Uterus (tissue), 4 donors: ENCODE results near the gene FBXW9. TPM values are rescaled to one million over a fixed set of nuclear protein-coding genes. Genes with fewer than 3 reads are reported as not detected.

ENCODE experiments used
- DNase-seq, 2 donors: peaks; one replicate each; pipeline ENCODE4 v3.0.0-alpha.2; 2019 to 2020
- H3K27ac ChIP-seq, 2 donors: fragments of 200-600 bp; sonication (generic); 1 replicate in 1 of 2; 2 replicates in 1 of 2; pipeline ENCODE4 v1.5.1; 2016 to 2018
- H3K27me3 ChIP-seq, 2 donors: fragments of 200-600 bp; sonication (generic); one replicate each; pipeline ENCODE4 v1.5.1; 2018 to 2019; ENCODE audit warnings: control low read depth in 1 of 2
- H3K36me3 ChIP-seq, 2 donors: fragments of 200-600 bp; sonication (generic); one replicate each; pipeline ENCODE4 v1.5.1; 2019; ENCODE audit warnings: control low read depth in 1 of 2
- H3K4me1 ChIP-seq, 2 donors: fragments of 200-600 bp; sonication (generic); one replicate each; pipeline ENCODE4 v1.5.1; 2018 to 2019; ENCODE audit warnings: control low read depth in 1 of 2
- H3K4me3 ChIP-seq, 2 donors: fragments of 200-600 bp; sonication (generic); 1 replicate in 1 of 2; 2 replicates in 1 of 2; pipeline ENCODE4 v1.5.1; 2018 to 2019; ENCODE audit warnings: mild to moderate bottlenecking in 1 of 2
- H3K9me3 ChIP-seq, 2 donors: fragments of 200-600 bp; sonication (generic); one replicate each; pipeline ENCODE4 v1.5.1; 2019; ENCODE audit warnings: control low read depth in 1 of 2
- CTCF ChIP-seq, 4 experiments: fragments of 200-600 bp in 2 of 4; fragments of 450-650 bp in 2 of 4; sonication (generic) in 2 of 4; IDR thresholded peaks; one replicate each; pipeline ENCODE4 v1.5.1; 2016 to 2019; ENCODE audit warnings: antibody characterized with exemption in 4 of 4, mild to moderate bottlenecking in 2 of 4, moderate library complexity in 1 of 4
- POLR2A ChIP-seq, 2 donors: fragments of 450-650 bp; IDR thresholded peaks; one replicate each; pipeline ENCODE4 v1.6.1; 2016; ENCODE audit warnings: antibody characterized with exemption in 2 of 2, mild to moderate bottlenecking in 1 of 2, moderate library complexity in 1 of 2
- intact Hi-C: fragments of 100-400 bp; cut with DNase I; formaldehyde crosslinking; loops from one replicate; pipeline ENCODE4 v1.15.1; 2023; ENCODE audit warnings: low total_unique reads
- total RNA-seq, 4 donors: library from RNA; depleted of rRNA in 3 of 4; stranded (reverse); fragments of >200 nt in 3 of 4; gene quantifications; one replicate each; pipeline versions ENCODE4 v1.1.0 to v1.2.4, GENCODE V29; 2014 to 2023
- donor health status: DM: yes; HTN: yes; CAD: no.

FBXW9 gene
- total RNA-seq, 4 donors from 2014 or later = 3.8 to 9.5 TPM; not detected in 2

- H3K27ac ChIP-seq = peak within 1 kb of the TSS; percentile 98
- intact Hi-C loops = no loop called here
- DNase-seq = peak; percentile 46 to 55
These were observed 27.4 kb upstream of the FBXW9 start, which contains the start of gene TNPO2 for GRCh38 chr19:12723641-12724426. Gene TNPO2 (minus strand): TSS chr19:12723932. CDS start chr19:12720977, 2,955 bp downstream.

GRCh38 chr19:12723381-12723640, 26.9 kb upstream of the FBXW9 start:
- peak overlapping the region; percentile 71 to 86 for H3K4me3 ChIP-seq
- no peak for TF ChIP-seq POLR2A (IDR thresholded peaks at IDR 0.05)
- TF ChIP-seq CTCF (IDR thresholded peaks at IDR 0.05) = no peak
- DNase-seq = no peak
- no peaks in the 10 kb centered on the region for H3K9me3 ChIP-seq
- H3K4me1 ChIP-seq = peaks cover 4 to 5% of the 10 kb centered on the region in 2 donors
- no peaks in the 10 kb centered on the region for H3K27me3 ChIP-seq
- peak overlapping the region; percentile 98 for H3K27ac ChIP-seq
- intact Hi-C loops = no loop called here
- no peaks in the 10 kb centered on the region for H3K36me3 ChIP-seq

More at GRCh38 chr19:12723641-12724426, 27.4 kb upstream of the FBXW9 start, which contains the start of gene TNPO2:
- H3K4me3 ChIP-seq = peak within 1 kb of the TSS; percentile 71 to 86
- H3K9me3 ChIP-seq = no peaks in the 10 kb centered on the region
- H3K36me3 ChIP-seq = no peaks in the 10 kb centered on the region
- H3K4me1 ChIP-seq = peaks cover 4 to 5% of the 10 kb centered on the region in 2 donors
- H3K27me3 ChIP-seq = no peaks in the 10 kb centered on the region
- TF ChIP-seq POLR2A (IDR thresholded peaks at IDR 0.05) (no peak), CTCF (IDR thresholded peaks at IDR 0.05) (no peak)

GRCh38 chr19:12722566-12723380, 26.3 kb upstream of the FBXW9 start:
- TF ChIP-seq CTCF (IDR thresholded peaks at IDR 0.05) (peak in 1 of 4 experiments; percentile 23), POLR2A (IDR thresholded peaks at IDR 0.05) (peak in 1 of 2 donors; percentile 42)
- Histone ChIP-seq H3K4me3 (peak overlapping the region; percentile 71 to 86), H3K27me3 (no peaks in the 10 kb centered on the region), H3K4me1 (peaks cover 4 to 5% of the 10 kb centered on the region in 2 donors), H3K36me3 (no peaks in the 10 kb centered on the region), H3K9me3 (no peaks in the 10 kb centered on the region), H3K27ac (peak overlapping the region; percentile 98)
- intact Hi-C loops = no loop called here
- DNase-seq = peak; percentile 94 to 99

- H3K27ac ChIP-seq = peak overlapping the region; percentile 98
- TF ChIP-seq CTCF (IDR thresholded peaks at IDR 0.05) = no peak
- peaks cover 4 to 5% of the 10 kb centered on the region in 2 donors for H3K4me1 ChIP-seq
- H3K9me3 ChIP-seq = no peaks in the 10 kb centered on the region
- peak; percentile 70 to 75 for DNase-seq
- no peaks in the 10 kb centered on the region for H3K36me3 ChIP-seq
- intact Hi-C loops = no loop called here
- H3K27me3 ChIP-seq = no peaks in the 10 kb centered on the region
- H3K4me3 ChIP-seq = peak overlapping the region; percentile 71 to 86
These were observed 25.5 kb upstream of the FBXW9 start for GRCh38 chr19:12721656-12722565.
